Activated CD4-positive, alpha-beta T cell treated with anti-CD3 and anti-CD28 coated beads for 1 hour (primary cell): ENCODE results near the gene EMCN.
"Not testable (repeated sequence)": the region's sequence is repeated elsewhere in the genome, so short reads cannot be mapped to it uniquely, and the experiment has no call there.

Experiments
- DNase-seq: peaks from one replicate; pipeline ENCODE4 v3.0.0-alpha.2; 2020

EMCN gene, protein sequence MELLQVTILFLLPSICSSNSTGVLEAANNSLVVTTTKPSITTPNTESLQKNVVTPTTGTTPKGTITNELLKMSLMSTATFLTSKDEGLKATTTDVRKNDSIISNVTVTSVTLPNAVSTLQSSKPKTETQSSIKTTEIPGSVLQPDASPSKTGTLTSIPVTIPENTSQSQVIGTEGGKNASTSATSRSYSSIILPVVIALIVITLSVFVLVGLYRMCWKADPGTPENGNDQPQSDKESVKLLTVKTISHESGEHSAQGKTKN

DNA sequence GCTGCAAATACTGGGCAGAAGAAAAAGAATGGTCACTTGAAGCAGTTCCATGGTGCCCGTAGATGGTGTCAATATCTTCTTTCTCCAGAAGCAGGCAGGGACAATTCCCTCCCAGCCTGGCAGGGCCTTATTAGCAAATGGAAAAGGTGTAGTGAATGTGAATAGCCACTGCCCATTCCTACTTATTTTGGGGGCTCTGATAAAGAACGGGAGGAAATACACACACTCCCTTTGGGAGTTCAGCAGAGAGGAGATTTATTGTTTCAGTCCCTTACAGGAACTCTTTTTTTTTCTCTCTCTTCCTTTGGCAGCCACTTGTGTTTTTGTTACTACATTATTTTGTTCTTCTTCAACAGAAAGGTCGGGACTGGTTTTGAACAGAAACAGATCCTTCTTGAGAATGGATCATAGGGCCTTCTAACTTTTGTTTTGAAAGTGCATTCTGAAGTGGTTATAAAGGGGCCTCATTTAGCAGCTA, at the start of gene EMCN:
Gene EMCN (minus strand): TSS at position 159 of the 478 bp plus-strand sequence. CDS start 108 bp downstream, at position 51.
- DNase-seq = no peak

DNA sequence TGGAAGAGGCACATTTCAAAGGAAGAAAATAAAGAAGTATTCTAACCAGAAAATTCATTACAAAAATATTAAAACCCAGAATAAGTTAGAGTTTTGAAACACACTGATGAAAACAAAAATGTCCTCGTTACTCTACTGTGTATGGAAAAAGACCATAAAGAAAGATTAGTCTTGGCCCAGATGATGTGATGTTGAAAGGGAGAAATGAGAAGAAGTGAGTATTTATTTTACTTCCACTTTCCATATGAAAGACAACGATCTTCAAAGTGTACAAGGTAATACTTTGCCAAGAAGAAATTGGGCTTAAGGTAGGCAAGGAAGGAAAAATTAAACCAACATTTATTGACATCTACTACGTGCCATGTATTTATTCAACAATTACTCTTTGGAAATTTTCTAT, 48.6 kb upstream of the EMCN start:
- no peak for DNase-seq

DNA sequence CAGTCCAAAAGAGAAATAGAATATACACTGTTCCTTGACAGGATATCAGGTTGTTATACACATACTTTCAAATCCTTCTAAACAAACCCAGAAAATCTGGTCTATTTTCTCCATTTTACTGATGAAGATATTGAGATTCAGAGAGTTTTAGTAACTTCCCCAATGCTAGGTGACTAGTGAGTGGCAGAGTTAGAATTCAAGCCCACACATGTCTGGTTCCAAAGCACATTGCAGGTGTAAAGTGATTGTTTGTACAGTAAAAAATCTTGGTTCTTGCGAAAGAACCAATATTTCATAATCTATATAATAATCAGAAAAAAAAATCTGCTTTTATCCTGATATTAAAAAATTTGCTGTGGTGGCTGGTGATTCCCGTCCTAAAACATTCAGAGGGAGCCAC, 39.5 kb upstream of the EMCN start:
- DNase-seq = no peak

DNA sequence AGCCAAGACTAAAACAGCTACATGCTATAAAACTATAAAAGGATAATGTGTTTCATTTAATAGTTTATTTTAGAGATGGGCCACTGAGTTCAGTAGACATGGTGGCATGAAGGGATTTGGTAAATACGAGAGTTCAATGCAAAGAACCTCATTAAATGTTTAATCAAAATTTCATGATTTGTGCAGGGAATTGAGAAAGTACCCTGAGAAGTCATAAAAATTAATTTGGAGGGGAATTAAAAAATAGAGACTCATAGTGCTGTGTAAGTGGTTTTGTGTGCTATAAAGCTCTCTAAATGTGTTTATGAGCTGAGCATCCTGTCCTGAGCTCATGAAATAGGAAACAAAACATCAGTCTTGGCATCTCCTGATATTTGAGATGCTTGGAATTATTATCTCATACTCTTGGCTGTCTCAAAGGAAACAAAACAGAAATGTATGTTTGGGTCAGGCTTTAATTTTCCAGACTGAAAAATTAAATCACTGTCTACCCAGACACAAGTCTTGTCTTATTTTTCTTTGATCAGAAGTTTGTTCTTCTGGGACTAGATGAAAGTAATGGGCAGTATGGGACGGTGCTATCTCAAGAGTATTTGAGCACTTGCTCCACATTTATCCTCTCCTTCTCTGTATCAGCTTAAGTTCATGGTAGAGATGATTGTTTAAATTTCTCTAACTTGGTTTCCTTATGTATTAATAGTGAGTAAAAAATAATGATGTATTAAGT, 38.0 kb upstream of the EMCN start:
- DNase-seq = no peak

DNA sequence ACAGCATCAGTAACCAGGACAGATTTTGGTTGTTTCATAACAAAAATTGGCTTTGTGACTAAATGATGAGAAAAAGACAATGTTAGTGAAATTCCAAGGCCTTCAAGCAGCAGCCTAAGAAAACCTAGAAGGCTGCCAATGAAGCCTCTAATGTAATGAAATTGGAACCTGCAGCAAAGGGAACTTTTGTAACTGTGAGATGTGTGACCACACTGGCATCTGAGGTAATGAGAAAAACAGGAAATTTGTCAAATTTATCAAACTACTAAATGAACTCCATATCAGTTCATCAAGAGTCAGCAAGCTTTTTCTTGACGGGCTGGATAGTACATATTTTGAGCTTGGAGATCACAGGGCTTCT, 30.4 kb upstream of the EMCN start:
- DNase-seq = no peak

DNA sequence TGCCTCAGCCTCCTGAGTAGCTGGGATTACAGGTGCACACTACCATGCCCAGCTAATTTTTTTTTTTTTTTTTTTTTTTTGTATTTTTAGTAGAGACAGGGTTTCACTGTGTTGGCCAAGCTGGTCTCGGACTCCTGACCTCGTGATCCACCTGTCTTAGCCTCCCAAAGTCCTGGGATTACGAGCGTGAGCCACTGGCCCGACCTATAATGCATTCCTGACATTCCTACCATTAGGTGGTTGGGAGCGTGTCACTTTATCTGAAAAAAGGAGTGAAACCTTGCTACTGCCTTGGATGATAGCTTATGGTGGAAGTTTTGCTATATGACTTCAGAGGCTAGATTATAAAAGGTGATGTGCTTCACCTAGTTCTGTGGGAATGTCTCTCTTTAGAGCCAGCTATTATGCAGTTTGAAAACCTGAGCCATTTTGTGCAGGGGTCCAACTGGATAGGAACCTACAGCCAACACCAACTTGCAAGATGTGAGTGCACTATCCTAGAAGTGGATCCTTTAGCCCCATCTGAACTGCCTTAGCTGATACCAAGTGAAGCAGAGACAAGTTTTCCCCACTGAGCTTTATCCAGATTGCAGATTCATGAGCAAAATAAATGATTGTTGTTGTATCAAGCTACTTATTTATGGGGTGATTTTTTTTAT, 29.8 kb upstream of the EMCN start:
- DNase-seq = no peak

DNA sequence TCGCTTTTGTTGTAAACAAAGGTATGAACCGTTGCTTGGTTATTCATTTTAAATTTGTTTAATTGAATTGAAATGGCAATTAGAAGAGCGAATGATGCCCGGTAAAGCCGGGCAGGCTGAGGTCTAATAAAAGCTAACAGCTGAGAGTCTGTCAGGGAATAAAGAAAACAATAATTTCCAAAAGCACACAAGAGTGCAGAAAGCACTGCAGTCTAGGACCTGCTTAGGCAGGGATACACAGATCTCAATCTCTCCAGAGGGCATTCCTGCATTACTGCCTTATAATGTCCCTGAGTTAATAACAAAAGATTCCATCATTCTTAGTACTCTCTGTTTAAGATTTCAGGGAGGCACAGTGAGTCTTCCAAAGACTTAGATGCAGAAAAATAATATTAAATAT, 27.6 kb upstream of the EMCN start:
- no peak for DNase-seq

DNA sequence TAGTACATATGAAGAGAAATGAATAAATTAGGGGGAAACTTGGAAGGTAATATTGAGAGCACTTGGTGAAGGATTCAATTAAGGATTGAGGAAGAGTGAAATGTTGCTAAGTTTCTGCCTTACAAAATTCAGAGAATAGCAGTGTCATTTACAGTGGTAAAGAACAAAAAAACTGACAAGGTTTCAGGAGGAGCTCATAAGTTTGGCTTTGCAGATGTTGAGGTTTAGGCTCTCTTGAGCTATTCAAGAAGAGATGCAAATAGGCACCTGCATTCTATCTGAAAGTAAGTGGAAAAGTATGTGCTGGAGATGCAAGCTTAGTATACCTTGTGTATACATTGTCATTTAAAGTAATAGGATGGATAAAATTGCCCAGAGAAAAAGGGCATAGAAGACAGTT, 22.3 kb upstream of the EMCN start:
- DNase-seq = no peak

DNA sequence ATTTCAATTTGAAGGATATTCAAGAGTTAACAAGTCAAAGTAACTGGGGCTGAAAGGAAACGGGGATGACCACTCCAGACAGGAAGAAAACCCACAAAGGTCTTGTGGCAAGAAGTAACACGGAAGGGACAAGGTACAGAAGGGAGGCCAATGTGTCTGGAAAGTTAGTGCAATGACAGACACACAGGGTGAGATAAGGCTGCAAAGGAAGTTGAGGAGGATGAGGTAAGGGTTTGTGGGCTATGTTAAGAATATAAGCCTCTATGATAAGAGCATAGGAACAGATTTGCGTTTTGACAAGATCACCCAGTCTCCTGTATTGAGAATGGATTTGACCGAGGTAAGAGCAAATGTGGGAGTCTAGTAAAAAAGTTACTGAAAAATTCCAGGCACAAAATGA, 21.9 kb upstream of the EMCN start:
- no peak for DNase-seq

DNA sequence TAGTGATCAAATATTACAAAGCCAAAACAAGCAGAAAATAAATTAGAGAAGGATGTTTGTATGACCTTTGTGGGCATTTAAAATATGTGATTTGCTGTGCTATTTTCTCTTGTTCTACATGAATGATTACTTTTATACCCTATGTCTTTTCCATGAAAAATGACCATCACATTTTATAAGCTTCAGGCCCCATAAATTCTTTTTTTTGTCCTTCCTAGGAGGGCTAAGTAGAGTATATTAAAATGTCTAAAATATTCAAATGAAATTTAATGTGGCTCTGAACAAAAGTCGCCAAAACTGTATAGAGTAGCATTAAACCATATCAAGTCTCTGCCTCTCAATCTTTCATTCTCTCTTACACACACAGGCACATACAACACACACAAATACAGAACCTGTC, 15.9 kb upstream of the EMCN start:
- no peak for DNase-seq

DNA sequence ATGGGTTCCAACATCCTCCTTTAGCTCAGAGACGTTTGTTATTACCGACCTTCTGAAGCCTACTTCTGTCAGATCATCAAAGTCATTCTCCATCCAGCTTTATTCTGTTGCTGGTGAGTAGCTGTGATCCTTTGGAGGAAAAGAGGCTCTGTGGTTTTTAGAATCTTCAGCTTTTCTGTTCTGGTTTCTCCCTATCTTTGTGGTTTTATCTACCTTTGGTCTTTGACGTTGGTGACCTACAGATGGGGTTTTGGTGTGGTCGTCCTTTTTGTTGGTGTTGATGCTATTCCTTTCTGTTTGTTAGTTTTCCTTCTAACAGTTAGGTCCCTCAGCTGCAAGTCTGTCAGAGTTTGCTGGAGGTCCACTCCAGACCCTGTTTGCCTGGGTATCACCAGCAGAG, 12.3 kb upstream of the EMCN start:
- DNase-seq = not testable (repeated sequence)

DNA sequence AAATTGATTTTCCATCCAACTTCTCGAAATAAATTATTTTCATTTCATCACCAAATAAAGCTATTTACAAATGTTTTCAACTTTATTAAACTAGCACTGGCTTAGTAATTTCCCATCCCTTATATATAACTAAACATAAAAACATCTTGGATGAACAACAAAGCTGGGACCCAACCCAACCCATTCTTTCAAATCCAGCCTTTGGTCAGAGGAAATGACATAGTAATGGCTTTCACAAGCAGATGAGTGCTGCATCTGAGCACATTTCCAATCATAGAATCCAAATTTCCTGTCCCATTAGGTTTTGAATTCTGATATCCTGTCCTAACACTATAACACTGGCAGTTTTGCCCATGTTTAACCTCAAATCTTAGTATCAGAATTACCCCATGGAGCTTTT, 7.9 kb upstream of the EMCN start:
- DNase-seq = no peak

DNA sequence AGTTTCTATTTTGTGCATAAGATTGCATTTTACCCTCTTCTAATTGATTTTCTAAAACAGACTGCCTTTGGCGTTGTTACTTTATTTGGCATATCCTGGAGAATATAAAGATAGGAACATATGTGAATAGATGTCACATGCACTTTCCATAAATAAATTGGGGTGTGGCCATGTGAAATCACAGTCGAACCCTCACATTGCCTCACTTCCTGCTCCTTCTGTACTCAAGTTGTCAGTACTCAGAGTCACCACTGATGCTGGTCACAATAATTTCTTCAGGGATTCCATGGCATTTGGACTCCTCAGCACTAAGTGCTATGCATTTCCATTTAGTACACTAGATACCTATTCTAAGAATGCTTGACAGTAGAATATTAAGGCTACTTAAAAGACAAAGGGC, 1.4 kb upstream of the EMCN start:
- DNase-seq = no peak

DNA sequence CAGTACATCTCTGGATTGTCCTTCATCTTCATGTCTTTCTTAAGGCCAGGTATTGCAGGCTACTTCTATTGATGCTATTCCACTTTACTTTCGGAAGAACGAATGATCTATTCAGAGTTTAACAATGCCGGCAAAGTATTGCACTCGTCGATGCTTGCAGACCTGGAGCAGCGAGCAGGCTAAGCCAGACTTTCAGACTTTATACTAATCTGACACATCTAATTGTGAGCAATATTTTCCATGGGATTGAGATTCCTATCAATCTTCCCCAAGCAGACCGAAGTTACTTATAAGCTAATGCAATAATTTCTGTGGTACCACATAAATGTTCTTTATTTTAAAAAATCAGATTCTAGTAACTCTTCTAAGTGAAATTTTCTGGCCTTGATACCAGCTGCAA, 1.6 kb downstream of the EMCN start:
- DNase-seq = no peak

DNA sequence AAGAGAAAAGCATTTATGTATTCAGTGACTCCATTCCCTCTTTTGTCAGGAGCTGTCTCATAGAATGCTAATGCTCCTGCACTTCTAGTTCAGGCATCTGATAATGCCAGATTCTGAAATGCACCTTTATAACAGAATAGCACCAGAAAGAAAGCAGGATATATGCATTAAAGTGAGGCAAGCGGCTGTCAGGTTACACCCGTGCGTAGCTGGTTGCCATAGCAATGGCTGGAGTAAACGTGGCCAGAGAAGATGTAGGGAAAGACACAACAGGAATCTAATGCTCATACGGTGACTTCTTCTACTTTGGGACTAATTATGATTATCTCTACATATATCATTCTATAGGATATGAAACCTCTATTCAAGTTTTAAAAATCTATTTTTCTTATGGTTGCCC, 5.9 kb downstream of the EMCN start:
- DNase-seq = no peak

DNA sequence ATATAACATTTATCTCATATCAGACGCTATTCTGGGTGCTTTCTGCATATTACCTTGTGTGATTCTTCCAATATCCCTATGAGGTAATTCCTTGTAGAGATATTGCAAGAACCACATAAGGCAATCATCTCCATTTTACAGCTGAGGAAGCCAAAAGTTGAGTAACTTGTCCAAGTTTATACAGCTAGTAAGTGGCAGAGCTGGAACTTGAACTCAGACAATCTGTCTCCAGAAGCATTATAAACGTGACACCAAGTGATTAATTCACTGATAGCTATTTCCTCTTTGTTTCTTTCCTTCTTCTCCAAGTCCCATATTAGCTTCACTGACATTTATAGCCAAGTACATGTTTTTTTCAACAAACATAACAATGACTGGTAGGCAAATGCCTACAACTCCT, 7.3 kb downstream of the EMCN start:
- no peak for DNase-seq

DNA sequence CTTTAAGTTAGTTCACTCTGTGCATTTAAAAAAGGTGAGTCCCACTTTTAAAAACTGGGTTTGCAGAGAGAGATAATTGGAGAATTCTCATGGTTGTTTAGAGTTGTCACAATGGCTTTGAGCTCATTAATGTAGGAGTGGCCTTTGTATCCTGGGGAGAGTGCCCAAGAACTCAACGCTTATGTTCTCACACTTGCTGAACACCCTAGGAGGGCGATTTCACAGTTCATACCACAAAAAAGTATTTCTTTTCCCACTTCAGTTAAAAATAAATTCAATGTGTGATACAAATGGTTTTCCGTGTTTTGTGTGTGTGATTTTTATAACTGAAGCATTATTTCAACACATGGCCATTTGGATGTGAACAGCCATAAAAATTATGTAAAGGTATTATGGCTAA, 8.4 kb downstream of the EMCN start:
- DNase-seq = no peak

DNA sequence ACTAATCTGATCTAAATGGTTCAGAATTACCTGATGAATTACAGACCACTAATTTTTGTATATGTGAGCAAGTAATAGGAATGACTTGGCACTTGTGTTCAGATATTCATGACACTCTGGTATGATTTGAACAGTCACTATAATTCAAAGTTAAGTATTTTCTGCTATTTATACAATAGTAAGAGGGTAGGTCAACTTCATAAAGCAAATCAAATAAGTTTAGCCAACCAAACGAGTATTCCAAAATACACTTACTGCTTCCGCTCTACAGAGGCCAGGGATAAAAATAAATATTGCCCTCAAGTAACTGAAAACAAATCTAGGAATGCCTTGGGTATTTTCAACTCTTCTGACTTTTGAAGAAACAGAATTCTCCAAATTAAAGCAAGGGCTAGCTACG, 9.1 kb downstream of the EMCN start:
- no peak for DNase-seq

DNA sequence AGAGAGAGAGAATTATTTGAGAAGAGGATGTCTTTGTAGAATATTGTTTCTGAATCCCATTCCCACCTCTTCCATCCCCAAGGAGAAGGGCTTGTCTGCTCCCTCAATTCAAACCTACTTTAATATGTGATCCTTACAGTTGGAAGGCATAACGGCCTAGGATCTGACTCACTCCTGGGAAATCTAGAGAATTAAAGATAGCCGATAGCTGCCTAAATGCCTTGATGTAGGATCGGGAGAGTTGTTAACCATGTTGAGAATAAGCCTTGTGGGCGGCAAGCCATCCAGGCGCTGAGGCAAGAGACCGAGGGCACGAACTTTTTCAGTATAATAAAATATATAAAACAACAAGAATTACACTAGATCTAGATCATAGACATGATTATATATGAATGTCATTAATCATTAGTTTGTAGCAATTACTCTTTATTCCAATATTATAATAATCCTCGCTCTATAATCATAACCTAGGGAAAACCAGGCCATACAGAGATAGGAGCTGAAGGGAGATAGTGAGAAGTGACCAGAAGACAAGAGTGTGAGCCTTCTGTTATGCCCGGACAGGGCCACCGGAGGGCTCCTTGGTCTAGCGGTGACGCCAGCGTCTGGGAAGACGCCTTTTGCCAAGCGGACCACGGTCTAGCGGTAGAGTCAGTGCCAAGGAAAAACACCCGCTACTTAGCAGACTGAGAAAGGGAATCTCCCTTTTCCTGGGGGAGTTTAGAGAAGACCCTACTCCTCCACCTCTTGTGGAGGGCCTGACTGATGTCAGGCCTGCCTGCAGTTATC, 13.5 kb downstream of the EMCN start:
- no peak for DNase-seq

DNA sequence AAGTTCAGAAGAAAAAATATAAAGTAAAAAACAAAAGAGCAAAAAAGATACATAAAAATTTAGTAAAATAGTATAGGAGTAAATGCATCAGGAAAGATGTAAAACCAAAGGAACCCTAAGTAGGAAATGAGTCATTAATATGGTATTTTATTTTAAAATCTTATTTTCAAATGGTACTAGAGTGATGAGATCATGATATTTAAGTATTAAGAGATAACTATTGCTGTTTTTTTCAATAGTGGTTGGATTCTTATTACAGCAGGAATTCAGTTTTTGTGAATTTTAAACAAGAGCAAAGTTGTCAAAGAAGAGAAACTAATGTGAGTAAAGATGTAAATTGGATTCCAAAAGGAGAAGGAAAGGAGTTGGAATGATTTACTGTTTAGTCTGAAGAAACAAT, 20.0 kb downstream of the EMCN start:
- no peak for DNase-seq

DNA sequence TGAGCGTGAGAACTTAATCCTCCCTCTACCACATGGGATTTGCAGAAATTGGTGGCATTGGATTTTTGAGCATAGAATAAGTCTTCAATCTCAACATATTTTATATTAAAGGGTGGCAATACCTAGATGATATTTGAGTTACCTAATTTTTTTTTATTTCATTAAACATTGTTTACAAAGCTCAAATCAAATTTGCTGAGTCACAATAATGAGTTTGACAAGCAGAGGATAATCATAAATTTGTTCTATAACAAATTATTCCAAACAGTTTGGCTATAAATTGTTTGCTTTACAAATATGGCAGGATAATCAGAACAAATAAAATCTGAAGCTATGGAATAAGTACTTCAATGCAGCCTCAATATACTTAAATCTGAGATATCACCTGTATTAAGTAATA, 22.7 kb downstream of the EMCN start:
- no peak for DNase-seq

DNA sequence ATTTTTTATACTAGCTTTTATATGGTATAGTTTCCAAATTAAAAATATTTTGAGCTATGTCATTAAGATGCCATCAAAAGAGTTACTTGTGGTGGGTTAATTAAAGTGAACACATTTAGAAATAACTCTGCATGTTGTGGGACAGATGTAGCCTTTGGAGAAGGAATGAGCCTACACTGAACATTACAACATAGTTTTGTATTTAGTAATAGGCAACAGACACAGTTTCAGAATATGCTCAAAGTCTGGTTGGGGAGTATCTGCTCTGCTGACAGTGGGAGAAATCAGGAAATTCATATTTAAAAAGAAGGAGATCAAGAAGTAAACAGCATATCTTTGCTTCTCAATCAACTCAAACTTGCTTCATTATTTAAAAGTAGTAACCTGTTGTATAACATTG, 23.7 kb downstream of the EMCN start:
- no peak for DNase-seq

DNA sequence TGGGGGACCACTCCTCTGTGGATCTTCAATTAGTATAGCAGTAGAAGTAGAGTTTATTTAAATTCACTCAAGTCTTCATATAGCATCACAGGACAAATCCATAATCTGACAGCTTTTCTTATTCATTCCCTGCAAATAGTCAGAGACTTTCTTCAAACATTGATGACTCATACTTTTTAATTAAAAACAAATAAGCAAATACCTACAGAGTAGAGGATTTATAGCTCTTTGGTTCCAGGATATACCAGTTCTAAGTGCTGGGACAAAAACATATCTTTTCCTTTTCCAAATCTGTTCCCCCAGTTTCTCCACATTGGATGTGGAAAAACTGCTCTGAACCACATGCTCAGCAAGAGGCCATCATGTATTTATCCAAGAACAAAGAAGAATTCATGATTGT, 24.1 kb downstream of the EMCN start:
- no peak for DNase-seq

DNA sequence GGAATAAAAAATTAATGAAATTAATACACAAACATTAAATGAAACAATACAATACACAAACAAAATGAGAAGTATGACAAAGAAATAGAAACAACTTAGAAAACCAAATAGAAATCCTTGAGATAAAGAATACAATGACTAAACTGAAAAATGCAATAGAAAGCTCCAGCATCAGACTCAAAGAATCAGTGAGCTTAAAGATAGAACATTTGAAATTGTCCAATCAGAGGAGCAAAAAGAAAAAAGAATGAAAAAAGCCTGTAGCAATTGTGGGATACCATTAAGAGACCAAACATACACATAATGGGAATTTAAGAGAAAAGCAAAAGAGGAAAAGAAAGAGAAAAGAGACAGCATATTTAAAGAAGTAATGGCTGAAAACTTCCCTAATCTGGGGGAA, 25.7 kb downstream of the EMCN start:
- no peak for DNase-seq
